ENCODE data around the gene MORN1. TPM values are rescaled to one million over a fixed set of nuclear protein-coding genes. Genes with fewer than 3 reads are reported as not detected.
A peak's percentile ranks its signal among the peaks of the same experiment; 100 is the strongest.

MORN1 gene
- total RNA-seq, 1 donor from 2014 or later = 24.8 TPM

DNA sequence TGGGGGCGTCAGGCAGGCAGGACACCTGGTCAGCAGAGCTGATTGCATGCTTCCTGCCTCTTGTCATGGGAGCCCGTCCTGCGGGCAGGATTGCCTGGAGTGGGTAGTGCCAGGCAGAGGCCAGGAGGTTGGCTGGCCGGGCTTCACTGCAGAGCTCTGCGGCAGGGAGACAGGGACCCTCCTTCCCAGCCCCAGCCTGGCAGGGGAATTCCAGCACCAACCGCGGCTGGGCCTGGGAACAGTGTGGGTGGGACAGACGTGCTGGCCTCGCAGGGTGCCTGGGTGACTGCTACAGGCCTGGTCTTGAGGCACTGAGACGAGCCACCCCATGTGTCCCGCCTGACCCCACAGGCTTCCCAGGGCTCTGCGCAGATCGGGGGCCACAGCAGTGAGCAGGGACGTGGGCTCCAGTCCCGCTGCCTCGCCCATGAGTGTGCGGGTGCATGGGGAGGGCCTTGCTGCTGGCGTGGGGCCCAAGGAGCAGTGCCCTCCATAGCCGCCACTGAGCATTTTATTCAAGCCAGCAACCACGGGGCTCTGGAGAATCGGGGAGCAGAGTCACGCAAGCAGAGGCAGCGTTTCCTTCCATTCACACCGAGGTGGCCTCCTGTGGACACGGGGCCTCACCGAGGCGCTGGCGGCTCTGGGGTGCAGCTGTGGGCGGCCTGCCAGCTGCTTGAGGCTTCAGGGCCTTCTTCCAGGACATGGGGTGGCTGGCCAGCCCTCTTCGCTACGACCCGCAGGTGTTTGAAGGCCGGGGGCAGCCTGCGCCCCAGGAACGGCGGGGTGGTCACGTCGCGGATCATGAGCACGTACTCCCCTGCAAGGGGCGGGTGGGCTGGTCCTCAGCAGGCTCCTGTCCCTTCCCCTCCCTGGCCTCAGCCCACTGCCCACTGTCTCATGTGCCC is 70.3 kb downstream of the MORN1 start:
- peak; percentile 44 for DNase-seq (ENCODE audit: low read depth)

GRCh38 chr1:2320006-2320405 is 71.3 kb downstream of the MORN1 start:
- no peak for DNase-seq (ENCODE audit: low read depth)

- DNase-seq (ENCODE audit: low read depth) = no peak
Observed at GRCh38 chr1:2319291-2319690, 72.1 kb downstream of the MORN1 start.

GRCh38 chr1:2318314-2319278 is 72.8 kb downstream of the MORN1 start:
- no peak for DNase-seq (ENCODE audit: low read depth)

- no peak for DNase-seq (ENCODE audit: low read depth)
Observed at GRCh38 chr1:2317230-2318065, 73.9 kb downstream of the MORN1 start.

GRCh38 chr1:2316451-2316961 is 74.8 kb downstream of the MORN1 start:
- DNase-seq (ENCODE audit: low read depth) = peak; percentile 22

- no peak for DNase-seq (ENCODE audit: low read depth)
Observed at GRCh38 chr1:2315674-2316450, 75.5 kb downstream of the MORN1 start.

GRCh38 chr1:2314803-2315673 is 76.3 kb downstream of the MORN1 start:
- no peak for DNase-seq (ENCODE audit: low read depth)

DNA sequence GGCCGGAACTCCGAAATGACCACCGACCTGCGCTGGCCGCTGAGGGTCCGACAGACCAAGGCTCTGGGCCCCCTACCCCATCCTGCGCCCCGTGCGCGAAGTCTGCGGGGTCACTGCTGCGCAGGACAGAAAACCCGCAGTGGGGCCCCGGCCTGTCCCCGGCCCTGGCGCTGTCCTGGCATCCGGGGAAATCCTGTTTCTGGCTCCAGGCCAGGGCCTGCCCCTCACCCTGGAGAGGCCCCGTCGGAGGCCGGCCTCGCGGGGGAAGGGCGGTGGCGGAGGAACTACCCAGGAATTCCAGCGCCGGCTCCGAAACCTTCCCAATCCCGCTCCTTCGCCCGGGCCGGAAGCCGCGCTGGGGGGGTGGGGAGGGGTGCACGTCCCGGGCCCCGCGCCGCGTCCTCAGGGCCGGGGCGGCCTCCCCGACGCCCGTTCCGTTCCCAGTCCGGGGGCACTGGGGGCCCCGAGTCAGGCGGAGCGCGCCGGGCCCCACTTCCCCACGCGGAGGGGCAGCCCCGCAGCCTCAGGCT is 77.0 kb downstream of the MORN1 start:
- peak; percentile 16 for DNase-seq (ENCODE audit: low read depth)

- DNase-seq (ENCODE audit: low read depth) = no peak
Observed at GRCh38 chr1:2313651-2314261, 77.6 kb downstream of the MORN1 start.

DNA sequence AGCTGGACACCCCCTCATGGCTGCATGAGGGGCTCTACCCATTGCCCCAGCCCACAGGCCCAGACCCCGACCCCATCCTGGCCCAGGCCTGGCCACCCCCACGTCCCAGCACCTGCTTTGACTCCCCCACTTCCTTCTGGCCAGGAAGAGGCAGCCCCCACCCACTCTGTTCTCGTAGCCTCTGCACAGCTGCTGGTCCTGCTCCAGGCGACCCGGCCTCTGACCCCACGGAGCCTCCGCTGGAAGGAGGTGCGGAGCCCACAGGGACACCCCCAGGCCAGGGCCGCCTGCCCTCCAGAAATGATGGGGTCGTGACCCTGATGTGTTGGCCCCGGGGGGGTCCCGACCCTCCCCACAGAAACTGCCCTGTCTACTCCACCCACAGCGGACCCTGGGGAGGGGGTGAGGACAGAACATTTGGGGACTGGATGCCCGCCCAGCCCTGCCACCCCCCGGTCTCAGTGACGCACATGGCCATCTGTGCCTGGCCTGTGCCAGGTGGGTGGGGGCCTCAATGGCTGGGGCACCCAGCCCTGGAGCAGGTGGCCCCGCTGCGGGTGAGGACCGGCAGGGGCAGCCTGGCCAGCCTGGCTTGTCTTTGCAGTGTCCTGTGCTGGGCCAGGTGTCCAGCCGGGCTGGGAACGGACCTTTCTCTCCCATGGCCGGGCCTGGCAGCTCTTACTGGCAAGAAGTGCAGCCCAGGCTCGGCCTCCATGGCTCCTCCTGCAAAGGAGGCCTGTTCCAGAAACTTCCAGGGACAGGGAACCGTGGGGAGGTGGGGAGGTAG is 78.6 kb downstream of the MORN1 start:
- no peak for DNase-seq (ENCODE audit: low read depth)

- no peak for DNase-seq (ENCODE audit: low read depth)
Observed at GRCh38 chr1:2312160-2312514, 79.2 kb downstream of the MORN1 start.

GRCh38 chr1:2311184-2312032 is 79.9 kb downstream of the MORN1 start:
- peak; percentile 25 for DNase-seq (ENCODE audit: low read depth)

DNA sequence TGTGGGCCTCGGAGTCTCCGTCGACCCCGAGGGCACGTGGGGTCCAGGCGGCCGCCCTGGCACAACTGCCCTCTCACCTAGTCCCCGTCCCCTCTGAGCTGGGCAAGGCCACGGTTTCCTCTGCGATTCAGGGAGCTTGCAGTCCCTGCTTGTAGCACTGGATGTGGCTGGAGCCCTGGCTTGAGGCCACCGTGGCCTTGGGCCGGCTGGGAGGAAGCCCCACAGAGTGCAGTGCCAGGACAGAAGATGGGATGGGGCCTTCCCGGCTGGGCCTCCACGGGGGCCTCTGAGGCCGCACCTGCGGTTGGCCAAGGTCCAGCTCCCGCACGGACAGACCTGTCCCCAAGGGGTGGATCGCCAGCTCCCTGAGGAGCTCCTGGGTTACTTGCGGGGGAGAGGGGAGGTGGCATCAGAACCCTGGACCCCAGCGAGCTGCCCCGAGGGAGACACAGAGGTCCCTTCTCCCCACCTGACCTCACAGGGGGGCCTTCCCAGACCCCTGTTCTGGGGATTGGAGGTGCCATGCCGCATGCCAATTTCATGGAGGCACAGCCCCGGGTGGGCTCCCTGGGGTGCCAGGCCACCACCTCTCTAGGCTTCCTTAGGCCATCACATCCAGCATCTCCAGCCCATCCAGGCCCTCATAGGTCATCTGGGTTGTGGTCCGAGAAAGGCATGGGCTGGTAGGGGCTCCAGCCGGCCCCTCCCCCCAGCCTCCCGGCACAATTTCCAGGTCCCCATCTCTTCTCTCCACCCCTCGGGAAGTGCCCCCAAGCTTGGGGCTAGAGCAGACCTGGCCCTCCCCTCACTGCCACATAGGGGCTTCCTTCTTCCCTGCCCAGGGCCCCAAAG is 80.8 kb downstream of the MORN1 start:
- no peak for DNase-seq (ENCODE audit: low read depth)

DNA sequence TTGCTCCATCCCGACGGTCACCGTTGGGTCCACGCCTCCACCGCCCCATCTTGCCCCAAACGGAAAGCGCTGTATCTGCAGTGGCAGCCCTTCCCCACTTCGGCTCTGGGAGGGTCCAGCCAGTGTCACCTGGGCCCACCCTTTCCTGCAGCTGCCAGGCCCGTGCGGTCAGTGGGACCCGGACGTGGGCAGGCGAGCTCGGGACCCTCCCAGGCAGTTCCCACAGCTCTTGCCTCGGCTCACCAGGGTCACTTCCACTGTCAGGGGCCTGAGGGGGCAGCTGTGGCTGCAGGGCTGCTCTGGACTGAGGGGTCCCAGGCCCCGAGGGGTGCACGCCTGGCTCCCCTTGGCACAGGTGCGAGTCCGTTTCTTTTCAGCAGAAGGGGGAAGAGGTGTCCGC is 82.5 kb downstream of the MORN1 start:
- DNase-seq (ENCODE audit: low read depth) = no peak

DNA sequence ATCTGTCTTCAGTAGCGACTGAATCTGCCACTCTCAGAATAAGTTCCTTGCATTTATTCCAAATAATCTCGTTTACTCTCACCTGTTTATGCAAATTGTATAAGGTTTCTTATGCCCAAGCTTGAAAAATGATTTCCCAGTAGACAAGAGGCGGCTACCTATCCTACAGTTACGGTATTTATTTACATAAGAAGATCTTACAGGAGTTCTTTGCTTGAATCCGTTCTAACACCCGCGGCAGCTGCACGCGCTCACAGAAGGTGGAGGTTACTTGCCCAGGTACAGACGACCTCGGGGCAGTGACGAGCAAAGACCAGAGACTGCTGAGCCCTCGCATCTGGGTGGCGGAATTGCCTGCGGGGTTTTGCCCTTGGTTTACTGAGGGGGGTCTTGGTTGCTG is 83.4 kb downstream of the MORN1 start:
- DNase-seq (ENCODE audit: low read depth) = no peak

Measured in renal cortical epithelial cell (primary cell).